DOHH2 (cell line): ENCODE results near the gene UBXN10.

Experiments
- H3F3A ChIP-seq: fragments of 200-600 bp; sonication (generic), shearing (Covaris generic); 2 replicates; pipeline ENCODE4 v1.6.0; 2016; ENCODE audit warnings: antibody characterized with exemption, mild to moderate bottlenecking; ENCODE audit not compliant: control insufficient read depth, insufficient read depth
- H3K27ac ChIP-seq: fragments of 200-600 bp; sonication (generic); 2 replicates; pipeline ENCODE4 v1.5.1; 2014; ENCODE audit warnings: low read depth, mild to moderate bottlenecking, low read length, moderate library complexity
- H3K27me3 ChIP-seq: fragments of 200-600 bp; sonication (generic); 2 replicates; pipeline ENCODE4 v1.6.1; 2014; ENCODE audit warnings: mild to moderate bottlenecking, low read length, mixed read lengths; ENCODE audit not compliant: control insufficient read depth
- H3K36me3 ChIP-seq: fragments of 200-600 bp; sonication (generic); 2 replicates; pipeline ENCODE4 v1.6.1; 2014; ENCODE audit warnings: mild to moderate bottlenecking, low read length, moderate library complexity, mixed read lengths; ENCODE audit not compliant: control insufficient read depth
- H3K4me1 ChIP-seq: fragments of 200-600 bp; sonication (generic); 2 replicates; pipeline ENCODE4 v1.6.1; 2014; ENCODE audit warnings: mild to moderate bottlenecking, low read length, mixed read lengths; ENCODE audit not compliant: control insufficient read depth
- H3K4me2 ChIP-seq: fragments of 200-600 bp; sonication (generic); 2 replicates; pipeline ENCODE4 v1.6.0; 2014; ENCODE audit warnings: mild to moderate bottlenecking, low read length, moderate library complexity
- H3K4me3 ChIP-seq: fragments of 200-600 bp; sonication (generic); 2 replicates; pipeline ENCODE4 v1.5.1; 2014; ENCODE audit warnings: mild to moderate bottlenecking, low read length, mixed read lengths
- H3K79me2 ChIP-seq: fragments of 200-600 bp; sonication (generic); 2 replicates; pipeline ENCODE4 v1.6.1; 2014; ENCODE audit warnings: mild to moderate bottlenecking, low read length, mixed read lengths; ENCODE audit not compliant: control insufficient read depth
- H3K9me2 ChIP-seq: fragments of 200-600 bp; sonication (generic); replicated peaks from 2 replicates; pipeline ENCODE4 v1.6.1; 2014; ENCODE audit warnings: mild to moderate bottlenecking, low read length, mixed read lengths; ENCODE audit not compliant: control insufficient read depth
- H3K9me3 ChIP-seq: fragments of 200-600 bp; sonication (generic); 2 replicates; pipeline ENCODE4 v1.6.1; 2014; ENCODE audit warnings: antibody characterized with exemption, low read length, mixed read lengths; ENCODE audit not compliant: control insufficient read depth, insufficient read depth
- H4K20me1 ChIP-seq: fragments of 200-600 bp; sonication (generic); 2 replicates; pipeline ENCODE4 v1.6.0; 2014; ENCODE audit warnings: low read depth, mild to moderate bottlenecking, antibody characterized with exemption, low read length, moderate library complexity; ENCODE audit not compliant: control insufficient read depth, insufficient read depth
- CTCF ChIP-seq: fragments of 200-600 bp; sonication (generic); IDR thresholded peaks from one replicate; pipeline ENCODE4 v1.5.1; 2014; ENCODE audit warnings: antibody characterized with exemption, mild to moderate bottlenecking, low read depth, low read length; ENCODE audit not compliant: poor library complexity, severe bottlenecking
- EZH2phosphoT487 ChIP-seq: fragments of 200-600 bp; sonication (generic); IDR thresholded peaks from 2 replicates; pipeline ENCODE4 v1.6.1; 2017; ENCODE audit warnings: borderline replicate concordance, mild to moderate bottlenecking, antibody characterized with exemption, low read length, moderate library complexity, mixed read lengths

The UBXN10 gene

GRCh38 chr1:20150326-20150705, 35.6 kb upstream of the UBXN10 start:
- Histone ChIP-seq H4K20me1 (no peaks in the 10 kb centered on the region), H3K4me2 (no peak overlapping the region), H3K36me3 (no peaks in the 10 kb centered on the region), H3F3A (no peaks in the 10 kb centered on the region), H3K4me1 (peaks cover 5% of the 10 kb centered on the region; the same call in 1 of the 2 replicates), H3K9me3 (no peaks in the 10 kb centered on the region), H3K9me2 (no peaks in the 10 kb centered on the region), H3K27ac (no peak overlapping the region), H3K27me3 (no peaks in the 10 kb centered on the region), H3K79me2 (no peaks in the 10 kb centered on the region), H3K4me3 (no peak overlapping the region)
- TF ChIP-seq EZH2phosphoT487 (no peak), CTCF (no peak)

- H3K4me1 ChIP-seq: peaks cover 5% of the 10 kb centered on the region; the same call in 1 of the 2 replicates
- no peaks in the 10 kb centered on the region for H3K27me3 ChIP-seq
- no peaks in the 10 kb centered on the region for H4K20me1 ChIP-seq
- H3K9me2 ChIP-seq: no peaks in the 10 kb centered on the region
- H3F3A ChIP-seq: no peaks in the 10 kb centered on the region
- no peaks in the 10 kb centered on the region for H3K79me2 ChIP-seq
- no peak overlapping the region for H3K4me2 ChIP-seq
- no peak overlapping the region for H3K27ac ChIP-seq
- no peaks in the 10 kb centered on the region for H3K36me3 ChIP-seq
- TF ChIP-seq EZH2phosphoT487: no peak
- no peak for TF ChIP-seq CTCF
- H3K4me3 ChIP-seq: no peak overlapping the region
- H3K9me3 ChIP-seq: no peaks in the 10 kb centered on the region
These were observed 34.9 kb upstream of the UBXN10 start for GRCh38 chr1:20150969-20151368.

- Histone ChIP-seq H3F3A (no peaks in the 10 kb centered on the region), H3K4me3 (peak overlapping the region; percentile 62), H3K36me3 (no peaks in the 10 kb centered on the region), H3K9me3 (no peaks in the 10 kb centered on the region), H3K4me2 (peak overlapping the region; percentile 72), H4K20me1 (no peaks in the 10 kb centered on the region), H3K9me2 (no peaks in the 10 kb centered on the region), H3K27ac (no peak overlapping the region), H3K4me1 (peaks cover 5% of the 10 kb centered on the region; the same call in 1 of the 2 replicates), H3K79me2 (no peaks in the 10 kb centered on the region), H3K27me3 (no peaks in the 10 kb centered on the region)
- TF ChIP-seq CTCF: peak; percentile 96
- no peak for TF ChIP-seq EZH2phosphoT487
These were observed 33.8 kb upstream of the UBXN10 start for GRCh38 chr1:20151906-20152598.
